Osteoblast (primary cell): Measurements from ENCODE around the gene PPFIA2. TPM values are rescaled to one million over a fixed set of nuclear protein-coding genes. Genes with fewer than 3 reads are reported as not detected.

Experiments used
- DNase-seq: peaks from one replicate; pipeline ENCODE4 v3.0.0; 2011; ENCODE audit warnings: low spot score, mixed read lengths; ENCODE audit not compliant: insufficient read length; ENCODE audit errors: missing footprints
- H2AFZ ChIP-seq: 2 replicates; pipeline ENCODE4 v1.6.0; 2011; ENCODE audit warnings: mild to moderate bottlenecking, low read length
- H3K27ac ChIP-seq: 2 replicates; pipeline ENCODE4 v1.5.1; 2011; ENCODE audit warnings: mild to moderate bottlenecking, low read depth, low read length, moderate library complexity
- H3K27me3 ChIP-seq: 2 replicates; pipeline ENCODE4 v1.6.0; 2012; ENCODE audit warnings: mild to moderate bottlenecking, control low read depth, inconsistent platforms, low read length, moderate library complexity; ENCODE audit not compliant: insufficient read depth
- H3K36me3 ChIP-seq: 2 replicates; pipeline ENCODE4 v1.5.1; 2011; ENCODE audit warnings: mild to moderate bottlenecking, low read length, control low read depth, moderate library complexity; ENCODE audit not compliant: insufficient read depth
- H3K4me1 ChIP-seq: 2 replicates; pipeline ENCODE4 v1.5.1; 2011; ENCODE audit warnings: mild to moderate bottlenecking, low read length, control low read depth, moderate library complexity; ENCODE audit not compliant: insufficient read depth
- H3K4me2 ChIP-seq: 2 replicates; pipeline ENCODE4 v1.6.0; 2011; ENCODE audit warnings: mild to moderate bottlenecking, low read length; ENCODE audit not compliant: insufficient read depth
- H3K4me3 ChIP-seq: fragments of 200-600 bp; sonication (generic); 3 replicates; pipeline ENCODE4 v1.5.1; 2012; ENCODE audit warnings: mild to moderate bottlenecking, low read length, inconsistent platforms; ENCODE audit not compliant: insufficient read depth
- H3K79me2 ChIP-seq: 2 replicates; pipeline ENCODE4 v1.6.0; 2012; ENCODE audit warnings: mild to moderate bottlenecking, low read length, control low read depth, inconsistent platforms; ENCODE audit not compliant: insufficient read depth
- H3K9me3 ChIP-seq: 2 replicates; pipeline ENCODE4 v1.5.1; 2011; ENCODE audit warnings: low read depth, low read length, control low read depth
- H4K20me1 ChIP-seq: 2 replicates; pipeline ENCODE4 v1.6.0; 2012; ENCODE audit warnings: mild to moderate bottlenecking, low read length, control low read depth; ENCODE audit not compliant: insufficient read depth
- CTCF ChIP-seq: IDR thresholded peaks from 2 replicates; pipeline ENCODE4 v1.5.1; 2011; ENCODE audit warnings: mild to moderate bottlenecking, low read depth, low read length, moderate library complexity; ENCODE audit errors: extremely low read depth
- total RNA-seq: library from RNA; depleted of rRNA; stranded (reverse); fragments of >200 nt; gene quantifications from 2 replicates; pipeline ENCODE4 v1.2.3, GENCODE V29; 2012

PPFIA2 gene
- total RNA-seq, 1 donor: 3.3 TPM

GRCh38 chr12:81705586-81705985, 53.6 kb downstream of the PPFIA2 start:
- no peaks in the 10 kb centered on the region for H3K9me3 ChIP-seq
- no peak overlapping the region for H3K4me3 ChIP-seq
- H3K79me2 ChIP-seq: no peaks in the 10 kb centered on the region
- H3K4me1 ChIP-seq: no peaks in the 10 kb centered on the region
- TF ChIP-seq CTCF: no peak
- no peak for DNase-seq
- no peaks in the 10 kb centered on the region for H3K27me3 ChIP-seq
- H3K27ac ChIP-seq: no peak overlapping the region
- H3K36me3 ChIP-seq: no peaks in the 10 kb centered on the region
- no peak overlapping the region for H2AFZ ChIP-seq
- no peaks in the 10 kb centered on the region for H4K20me1 ChIP-seq
- H3K4me2 ChIP-seq: no peak overlapping the region

- Histone ChIP-seq H3K4me2 (no peak overlapping the region), H2AFZ (no peak overlapping the region), H3K4me3 (no peak overlapping the region), H3K36me3 (no peaks in the 10 kb centered on the region), H3K4me1 (no peaks in the 10 kb centered on the region), H4K20me1 (no peaks in the 10 kb centered on the region), H3K9me3 (no peaks in the 10 kb centered on the region), H3K27me3 (no peaks in the 10 kb centered on the region), H3K27ac (no peak overlapping the region), H3K79me2 (no peaks in the 10 kb centered on the region)
- TF ChIP-seq CTCF: no peak
- DNase-seq: no peak
These were observed 59.6 kb downstream of the PPFIA2 start for GRCh38 chr12:81699551-81699950.

GRCh38 chr12:81692008-81692407, 67.1 kb downstream of the PPFIA2 start:
- DNase-seq: no peak
- no peak for TF ChIP-seq CTCF
- Histone ChIP-seq H3K79me2 (no peaks in the 10 kb centered on the region), H3K4me1 (no peaks in the 10 kb centered on the region), H3K27ac (no peak overlapping the region), H3K4me3 (no peak overlapping the region), H3K36me3 (no peaks in the 10 kb centered on the region), H3K27me3 (no peaks in the 10 kb centered on the region), H4K20me1 (no peaks in the 10 kb centered on the region), H2AFZ (no peak overlapping the region), H3K9me3 (no peaks in the 10 kb centered on the region), H3K4me2 (no peak overlapping the region)

GRCh38 chr12:81683881-81684280, 75.3 kb downstream of the PPFIA2 start:
- TF ChIP-seq CTCF: no peak
- Histone ChIP-seq H2AFZ (no peak overlapping the region), H3K4me1 (no peaks in the 10 kb centered on the region), H3K36me3 (no peaks in the 10 kb centered on the region), H3K9me3 (no peaks in the 10 kb centered on the region), H3K4me2 (no peak overlapping the region), H3K79me2 (no peaks in the 10 kb centered on the region), H3K27me3 (no peaks in the 10 kb centered on the region), H3K4me3 (no peak overlapping the region), H4K20me1 (no peaks in the 10 kb centered on the region), H3K27ac (no peak overlapping the region)
- DNase-seq: no peak
